ENCODE data around the gene U2AF2.
A peak's percentile ranks its signal among the peaks of the same experiment; 100 is the strongest.

U2AF2 gene

DNA sequence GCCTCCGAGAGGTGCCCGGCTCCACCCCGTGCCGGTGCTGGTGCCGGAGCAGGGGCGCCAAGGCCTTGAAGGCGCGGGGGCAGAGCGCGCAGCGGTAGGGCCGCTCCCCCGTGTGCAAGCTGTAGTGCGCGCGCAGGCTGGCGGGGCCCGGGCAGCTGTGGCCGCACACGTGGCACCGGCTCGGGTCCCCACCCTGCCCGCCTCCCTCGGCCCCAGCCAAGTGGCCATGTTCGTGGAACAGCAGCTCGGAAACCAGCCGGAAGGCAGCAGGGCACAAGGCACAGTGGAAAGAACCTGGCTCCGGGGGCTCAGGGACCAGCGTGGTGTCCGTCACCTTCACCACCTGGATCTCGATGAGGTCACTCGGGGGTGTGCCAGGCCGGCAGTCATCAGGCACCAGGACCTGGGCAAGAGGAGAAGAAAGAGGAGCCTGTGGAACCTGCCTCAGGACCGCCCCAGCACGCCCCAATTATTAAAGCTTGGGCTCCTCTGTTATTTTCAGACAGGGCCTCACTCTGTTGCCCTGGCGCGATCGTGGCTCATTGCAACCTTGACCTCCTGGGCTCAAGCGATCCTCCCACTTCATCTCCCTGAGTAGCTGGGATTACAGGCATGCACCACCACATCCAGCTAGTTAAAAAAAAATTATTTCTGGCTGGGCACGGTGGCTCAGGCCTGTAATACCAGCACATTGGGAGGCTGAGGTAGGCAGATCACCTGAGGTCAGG, 32.4 kb upstream of the U2AF2 start:
- DNase-seq, result no peak

DNA sequence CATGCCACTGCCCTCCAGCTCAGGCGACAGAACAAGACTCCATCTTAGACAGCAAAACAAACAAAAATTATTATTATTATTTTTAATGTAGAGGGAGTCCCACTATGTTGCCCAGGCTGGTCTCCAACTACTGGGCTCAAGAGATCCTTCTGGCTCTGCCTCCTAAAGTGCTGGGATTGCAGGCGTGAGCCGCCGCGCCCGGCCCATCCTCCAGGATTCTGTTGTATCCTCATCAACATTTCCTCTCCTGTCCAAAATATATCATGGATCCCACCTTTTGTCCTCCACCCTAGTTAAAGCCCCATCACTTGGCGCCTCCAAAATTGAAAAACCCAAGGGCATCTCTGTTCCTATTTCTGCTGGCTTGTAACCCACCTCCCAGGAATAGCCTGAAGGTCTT, 31.7 kb upstream of the U2AF2 start:
- no peak for DNase-seq

DNA sequence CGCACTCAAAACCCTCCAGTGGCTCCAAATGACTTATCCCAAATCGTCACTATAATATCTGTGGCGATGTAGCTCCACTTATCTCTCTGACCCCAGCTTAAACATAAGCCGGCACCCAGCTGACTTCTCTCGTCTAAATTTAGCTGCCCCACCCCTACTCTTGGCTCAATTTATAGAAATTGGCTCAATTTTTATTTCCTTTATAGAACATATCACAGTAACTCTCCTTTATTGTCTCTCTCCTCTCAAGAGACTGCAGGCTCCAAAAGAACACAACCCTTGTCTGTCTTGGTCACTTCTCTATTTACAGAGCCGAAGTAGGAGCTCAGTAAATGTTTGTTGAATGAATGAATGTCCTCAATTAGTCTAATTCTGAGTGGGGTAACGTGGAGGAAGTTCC, 31.3 kb upstream of the U2AF2 start:
- DNase-seq, result no peak

DNA sequence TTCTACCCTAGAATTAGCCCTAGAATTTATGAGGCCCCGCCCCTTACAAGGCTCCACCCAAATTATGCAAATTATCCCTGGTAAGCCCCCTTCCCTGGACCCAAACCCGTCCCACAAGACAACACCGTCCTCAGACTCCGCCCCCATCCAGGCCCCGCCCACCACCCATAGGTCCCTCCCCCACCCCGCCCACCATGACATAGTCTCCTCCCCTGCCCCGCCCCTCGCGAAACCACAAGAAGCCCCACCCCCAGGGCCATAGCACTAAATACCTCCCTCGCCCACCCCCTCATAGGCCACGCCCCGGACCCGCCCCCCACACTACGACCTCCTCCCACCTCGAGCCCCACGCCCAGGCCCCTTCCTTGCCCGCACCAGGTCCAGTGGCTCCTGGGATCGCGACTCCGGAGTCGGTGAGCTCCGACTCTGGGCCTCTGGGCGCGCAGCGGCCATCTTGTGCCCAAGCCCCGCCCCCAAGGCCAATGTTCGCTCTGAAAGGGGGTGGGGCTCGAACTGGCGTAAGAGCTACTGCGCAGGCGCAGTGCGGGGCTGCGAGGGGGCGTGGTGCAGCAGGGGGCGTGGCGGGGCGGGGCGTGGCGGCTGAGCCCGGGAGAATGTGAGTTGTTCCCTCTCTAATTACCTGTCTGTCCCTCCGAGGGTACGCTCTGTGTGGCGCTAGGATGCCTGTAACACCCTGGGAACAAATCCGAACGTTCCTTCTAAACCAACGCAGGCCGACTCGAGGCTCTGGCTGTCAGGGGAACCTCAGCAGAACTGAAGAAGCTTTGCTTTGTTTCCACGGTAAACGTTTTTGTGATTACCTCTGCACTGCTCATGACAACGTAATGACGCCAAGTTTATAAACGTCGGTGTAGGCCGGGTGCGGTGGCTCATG, 30.5 kb upstream of the U2AF2 start, which contains the start of gene ZNF784:
Gene ZNF784, minus strand, starts transcription at position 458 of the 895 bp plus-strand sequence. Its CDS starts 5 bp downstream, at position 453.
- peak; percentile 85 for DNase-seq

DNA sequence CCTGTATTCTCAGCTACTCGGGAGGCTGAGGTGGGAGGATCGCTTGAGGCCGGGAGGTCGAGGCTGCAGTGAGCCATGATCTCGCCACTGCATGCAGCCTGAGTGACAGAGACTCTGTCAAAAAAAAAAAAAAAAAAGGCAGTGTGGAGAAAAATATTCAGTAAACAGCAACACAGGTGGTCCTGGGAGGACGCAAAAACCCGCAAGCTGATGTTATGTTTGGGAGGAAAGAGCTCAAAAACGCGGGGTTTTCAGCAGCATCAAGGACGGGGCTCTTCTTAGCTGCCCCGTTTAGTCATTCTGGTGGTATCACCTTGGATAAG, 29.9 kb upstream of the U2AF2 start:
- DNase-seq, result no peak

DNA sequence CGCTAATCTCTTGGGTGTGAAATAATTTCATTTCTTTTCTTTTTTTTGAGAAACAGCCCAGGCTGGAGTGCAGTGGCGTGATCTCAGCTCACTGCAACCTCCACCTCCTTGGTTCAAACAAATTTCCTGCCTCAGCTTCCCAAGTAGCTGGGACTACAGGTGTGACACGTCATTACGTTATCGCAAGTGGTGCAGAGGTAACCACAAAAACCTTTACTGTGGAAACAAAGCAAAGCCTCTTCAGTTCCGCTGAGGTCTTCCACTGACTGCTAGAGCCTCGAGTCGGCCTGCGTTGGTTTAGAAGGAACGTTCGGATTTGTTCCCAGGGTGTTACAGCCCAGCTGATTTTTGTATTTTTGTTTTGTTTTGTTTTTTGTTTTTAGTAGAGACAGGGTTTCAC, 28.5 kb upstream of the U2AF2 start:
- no peak for DNase-seq

DNA sequence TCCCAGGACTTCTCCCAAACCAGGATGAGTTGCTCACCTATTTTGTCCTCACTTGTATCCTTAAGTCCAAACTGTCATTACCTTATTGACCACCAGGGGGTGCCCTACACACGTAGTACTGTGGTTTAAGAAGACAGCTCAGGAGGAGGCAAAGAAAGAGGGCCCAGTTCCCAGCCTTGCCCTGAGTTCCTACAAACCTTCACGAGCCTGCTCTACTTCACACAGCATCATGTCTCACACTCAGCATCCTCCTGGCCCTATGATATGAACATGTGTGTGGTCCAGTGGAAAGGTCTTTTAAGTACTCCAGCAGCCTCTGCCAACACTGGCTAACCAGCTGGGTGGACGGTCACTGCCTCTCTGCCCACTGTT, 22.4 kb upstream of the U2AF2 start:
- DNase-seq, result peak; percentile 81

DNA sequence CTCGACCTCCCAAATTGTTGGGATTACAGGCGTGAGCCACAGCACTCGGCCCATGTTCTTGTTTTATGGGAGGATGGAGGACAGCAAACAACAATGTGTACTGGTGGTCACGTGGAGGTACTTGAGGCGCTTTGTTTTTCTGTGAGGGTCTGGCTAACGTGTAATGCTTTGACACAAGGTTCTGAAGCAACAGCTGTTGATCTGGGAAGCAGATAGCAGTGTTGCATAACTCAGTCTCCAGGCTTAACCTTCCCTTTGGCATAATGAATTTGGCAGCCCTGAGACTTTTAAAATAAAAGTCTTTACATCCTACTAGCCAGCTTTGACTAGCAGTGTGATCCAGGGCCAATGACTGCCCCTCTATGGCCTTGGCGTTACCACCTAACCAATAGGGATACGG, 21.0 kb upstream of the U2AF2 start:
- DNase-seq, result no peak

DNA sequence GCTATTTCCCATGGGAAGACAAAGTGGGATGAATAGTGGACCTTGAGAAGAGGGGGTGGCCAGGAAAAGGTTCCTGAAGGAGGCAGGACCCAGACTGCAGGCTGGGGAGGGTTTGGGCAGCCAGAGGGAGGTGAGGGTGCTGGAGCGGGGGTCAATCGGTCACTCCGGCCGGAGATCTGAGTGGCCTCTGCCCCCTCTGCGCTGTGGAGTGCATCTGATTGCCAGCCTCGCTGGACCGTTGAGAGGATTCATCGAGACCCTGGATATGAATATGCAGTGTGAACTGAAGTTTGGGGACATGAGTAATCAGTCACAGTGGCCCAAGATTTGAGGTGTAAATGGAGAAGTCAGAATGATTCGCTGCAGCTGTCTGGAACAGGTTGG, 19.5 kb upstream of the U2AF2 start:
- no peak for DNase-seq

DNA sequence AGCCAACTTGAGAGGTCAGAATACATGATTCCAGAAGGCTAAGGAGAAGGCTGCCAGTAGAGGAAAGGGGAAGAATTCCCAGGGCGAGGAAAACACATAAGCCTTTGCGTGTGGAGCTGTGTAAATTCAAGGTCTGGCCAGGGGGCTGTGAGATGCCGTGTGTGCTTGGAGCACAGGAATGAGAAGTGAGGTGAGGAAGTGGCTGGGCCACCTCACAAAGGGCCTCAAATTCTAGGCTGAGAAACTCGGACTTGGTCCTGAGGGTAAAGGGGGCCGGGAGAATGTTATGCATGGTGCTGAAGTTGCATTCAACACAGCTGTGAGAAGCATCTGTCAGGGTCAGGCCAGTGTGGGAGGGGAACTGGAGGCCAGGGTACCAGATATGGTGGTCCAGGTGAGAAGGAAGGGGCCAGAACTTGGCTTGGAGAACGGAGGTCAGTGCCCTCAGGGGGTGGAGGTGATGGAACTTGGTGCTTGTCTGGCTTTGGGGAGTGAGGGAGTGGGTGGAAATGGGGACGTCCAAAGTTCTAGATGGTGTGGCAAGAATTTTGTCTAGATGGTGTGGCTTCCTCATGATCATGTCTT, 18.9 kb upstream of the U2AF2 start:
- no peak for DNase-seq

DNA sequence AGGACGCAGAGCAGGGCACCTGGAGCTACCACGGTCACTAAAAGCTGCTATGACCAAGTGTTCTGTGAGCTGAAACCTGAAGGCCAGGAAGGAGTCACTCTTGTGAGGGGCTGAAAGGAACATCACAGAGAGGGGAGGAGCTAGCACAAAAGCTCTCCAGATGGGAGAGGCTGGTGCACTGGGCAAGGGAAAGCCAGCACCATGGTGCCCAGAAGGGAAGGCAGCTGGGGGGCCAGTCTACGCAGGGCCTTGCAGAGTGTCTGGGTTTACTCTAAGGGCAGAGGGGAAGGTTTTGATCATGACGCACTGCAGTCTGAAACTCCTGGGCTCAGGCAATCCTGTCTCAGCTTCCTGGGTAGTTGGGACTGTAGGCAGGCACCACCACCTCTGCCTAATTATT, 18.1 kb upstream of the U2AF2 start:
- DNase-seq, result no peak

DNA sequence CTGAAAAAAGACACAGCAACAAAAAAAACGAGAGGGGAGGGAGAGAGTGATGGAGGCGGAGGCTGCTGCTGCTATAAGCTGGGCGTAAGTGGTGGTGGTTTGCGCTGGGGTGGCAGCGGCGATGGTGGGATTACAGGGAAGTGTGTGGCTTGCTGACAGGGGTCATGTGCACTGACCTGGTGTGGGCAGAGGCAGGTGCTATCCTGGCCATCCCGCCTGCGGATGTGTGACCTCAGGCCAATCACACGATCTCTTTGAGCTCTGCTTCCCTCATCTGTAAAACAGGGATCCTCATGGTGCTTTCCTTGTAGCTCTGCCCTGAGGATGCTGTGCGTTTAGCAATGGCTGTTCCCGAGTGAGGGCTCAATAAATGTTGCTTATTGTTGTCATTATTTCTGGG, 17.3 kb upstream of the U2AF2 start:
- no peak for DNase-seq

DNA sequence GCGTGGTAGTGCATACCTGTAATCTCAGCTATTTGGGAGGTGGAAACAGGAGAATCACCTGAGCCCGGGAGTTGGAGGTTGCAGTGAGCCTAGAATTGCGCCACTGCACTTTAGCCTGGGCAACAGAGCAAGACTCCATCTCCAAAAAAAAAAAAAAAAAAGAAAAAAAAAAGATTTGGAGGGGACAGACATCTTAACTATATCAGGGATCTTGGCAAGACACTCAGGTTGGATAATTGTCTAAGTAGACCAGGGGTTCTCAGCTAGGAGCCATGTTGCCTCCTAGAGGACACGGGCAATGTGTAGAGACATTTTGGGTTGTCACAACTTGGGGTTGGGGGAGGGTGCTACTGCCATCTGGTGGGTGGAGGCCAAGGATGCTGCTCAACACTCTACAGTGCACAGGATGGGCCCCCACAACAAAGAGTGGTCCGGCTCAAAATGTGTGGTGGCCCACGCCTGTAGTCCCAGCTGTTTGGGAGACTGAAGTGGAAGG, 15.9 kb upstream of the U2AF2 start:
- no peak for DNase-seq

DNA sequence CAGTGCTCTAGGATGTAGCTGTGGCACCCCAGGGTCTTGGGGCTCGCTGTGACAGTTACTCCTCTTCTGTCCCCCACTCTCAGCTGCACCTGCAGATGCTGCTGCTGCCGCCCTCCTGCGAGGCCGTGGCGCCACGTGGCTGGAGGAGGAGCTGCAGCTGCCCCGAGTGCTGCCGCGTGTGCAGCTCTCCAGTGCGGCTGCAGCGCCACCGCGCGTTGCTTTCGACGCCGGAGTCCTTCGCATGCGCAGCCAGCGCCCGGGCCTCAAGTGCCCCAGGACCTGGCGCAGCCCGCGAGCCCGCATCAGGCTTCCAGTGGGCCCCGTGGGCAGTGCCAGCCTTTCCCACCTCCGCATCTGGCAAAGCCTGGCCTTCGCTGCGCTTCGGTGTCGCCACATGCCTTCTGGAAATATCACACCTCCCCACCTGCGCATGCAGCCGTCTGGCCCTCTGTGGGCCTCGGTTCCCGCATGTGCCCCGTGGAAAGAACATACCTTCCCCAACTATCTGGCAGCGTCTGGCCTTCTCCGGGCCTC, 14.7 kb upstream of the U2AF2 start:
- peak; percentile 62 for DNase-seq

DNA sequence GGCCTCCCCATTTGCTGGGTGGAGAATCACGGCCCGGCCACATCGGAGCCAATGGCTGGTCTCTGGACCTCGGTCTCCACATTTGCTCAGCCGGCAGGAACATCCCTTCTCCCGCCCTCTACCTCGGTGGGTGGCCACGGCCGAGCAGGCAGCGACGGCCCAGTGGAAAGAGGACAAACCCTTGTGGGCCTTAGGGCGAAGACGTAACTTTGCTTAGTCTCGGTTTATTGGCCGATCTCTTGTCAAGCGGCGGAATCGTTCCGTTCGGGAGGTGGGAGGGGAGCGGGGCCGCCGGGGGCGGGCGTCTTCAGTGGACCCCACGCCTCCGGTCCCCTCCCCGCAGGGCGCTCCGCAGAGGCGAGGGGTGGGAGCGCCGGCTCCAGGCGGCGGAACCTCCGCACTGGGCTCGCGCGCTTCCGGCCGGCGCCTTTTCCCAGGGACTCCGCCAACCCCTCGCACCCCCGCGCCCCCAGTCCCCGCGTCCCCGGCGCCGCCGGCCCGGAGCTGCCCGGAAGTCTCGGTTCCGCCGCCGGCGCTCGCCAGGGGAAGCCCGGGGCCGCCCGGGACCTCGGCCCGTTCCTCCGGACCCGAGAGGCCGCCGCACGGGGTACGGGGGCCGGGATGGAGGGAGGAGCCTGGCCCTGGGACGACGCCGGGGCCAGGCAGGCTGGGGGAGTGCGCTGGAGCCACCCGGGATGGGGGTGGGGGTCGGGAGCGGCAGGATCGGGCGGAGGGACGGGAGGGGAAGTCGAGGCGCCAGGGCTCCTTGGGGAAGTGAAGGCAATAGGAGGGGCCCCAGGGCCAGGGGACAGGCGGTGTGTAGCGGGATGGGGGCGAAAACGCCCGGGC, 14.0 kb upstream of the U2AF2 start, which contains the start of gene ZNF580:
Gene ZNF580, plus strand, starts transcription at position 426 of the 849 bp plus-strand sequence. CDS start 1,507 bp downstream, outside the sequence.
- peak; percentile 44 for DNase-seq

DNA sequence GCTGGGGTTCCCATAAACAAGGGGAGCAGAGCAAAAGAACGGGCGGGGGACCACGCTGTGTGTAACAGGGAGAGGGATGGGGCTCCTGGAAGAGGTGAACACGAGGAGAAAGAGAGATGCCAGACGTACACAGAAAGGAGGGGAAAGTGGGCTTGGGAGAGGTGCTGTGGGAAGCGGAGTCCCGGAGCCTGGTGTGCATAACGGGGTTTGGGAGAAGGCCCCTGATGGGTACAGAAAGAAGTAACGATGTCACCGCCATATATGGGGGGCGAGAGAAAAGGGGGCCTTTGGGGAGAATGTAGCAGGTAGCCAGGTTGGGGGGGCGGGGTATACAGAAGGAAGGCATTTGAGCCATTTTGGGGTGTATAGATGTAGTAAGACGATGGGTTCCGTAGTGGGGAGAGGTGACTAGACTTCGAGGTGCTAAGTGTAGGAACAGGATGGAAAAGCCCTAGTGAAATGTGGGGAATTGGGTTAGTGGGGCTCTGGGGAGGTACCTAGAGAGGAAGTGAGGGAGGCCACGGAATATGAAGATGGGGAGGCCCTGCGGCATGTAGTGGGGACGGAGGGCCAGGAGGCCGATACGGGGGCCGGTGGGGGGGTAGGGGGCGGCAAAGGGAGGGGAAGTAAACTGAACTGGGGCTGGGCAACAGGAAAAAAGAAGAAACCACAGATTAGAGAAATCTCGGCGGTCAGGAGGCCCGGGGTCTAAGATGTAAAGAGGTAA, 13.2 kb upstream of the U2AF2 start:
- peak; percentile 14 for DNase-seq

DNA sequence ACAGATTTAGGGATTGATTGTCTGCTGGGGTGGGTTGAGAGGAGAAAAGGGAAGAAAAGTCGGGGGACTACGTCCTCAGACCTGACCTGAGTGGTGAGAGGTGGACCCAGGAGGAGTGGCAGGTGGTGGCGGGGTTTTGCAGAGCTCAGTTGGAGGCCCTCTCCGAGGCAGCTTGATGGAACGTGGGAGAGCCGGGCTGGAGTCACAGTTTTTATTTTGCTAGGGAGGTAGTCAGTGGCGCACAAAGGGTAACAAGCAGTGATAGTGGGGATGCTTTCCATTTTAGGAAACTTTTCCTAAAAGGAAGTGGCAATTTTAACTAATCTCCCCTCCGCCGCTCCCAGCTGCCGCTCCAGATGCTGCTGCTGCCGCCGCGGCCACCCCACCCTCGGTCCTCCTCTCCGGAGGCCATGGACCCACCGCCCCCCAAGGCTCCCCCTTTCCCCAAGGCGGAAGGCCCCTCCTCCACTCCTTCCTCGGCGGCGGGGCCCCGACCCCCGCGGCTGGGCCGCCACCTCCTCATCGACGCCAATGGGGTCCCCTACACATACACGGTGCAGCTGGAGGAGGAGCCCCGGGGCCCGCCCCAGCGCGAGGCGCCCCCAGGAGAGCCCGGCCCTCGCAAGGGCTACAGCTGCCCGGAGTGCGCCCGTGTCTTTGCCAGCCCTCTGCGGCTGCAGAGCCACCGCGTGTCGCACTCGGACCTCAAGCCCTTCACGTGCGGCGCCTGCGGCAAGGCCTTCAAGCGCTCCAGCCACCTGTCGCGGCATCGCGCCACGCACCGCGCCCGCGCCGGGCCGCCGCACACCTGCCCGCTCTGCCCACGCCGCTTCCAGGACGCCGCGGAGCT, 12.5 kb upstream of the U2AF2 start:
- DNase-seq, result no peak

DNA sequence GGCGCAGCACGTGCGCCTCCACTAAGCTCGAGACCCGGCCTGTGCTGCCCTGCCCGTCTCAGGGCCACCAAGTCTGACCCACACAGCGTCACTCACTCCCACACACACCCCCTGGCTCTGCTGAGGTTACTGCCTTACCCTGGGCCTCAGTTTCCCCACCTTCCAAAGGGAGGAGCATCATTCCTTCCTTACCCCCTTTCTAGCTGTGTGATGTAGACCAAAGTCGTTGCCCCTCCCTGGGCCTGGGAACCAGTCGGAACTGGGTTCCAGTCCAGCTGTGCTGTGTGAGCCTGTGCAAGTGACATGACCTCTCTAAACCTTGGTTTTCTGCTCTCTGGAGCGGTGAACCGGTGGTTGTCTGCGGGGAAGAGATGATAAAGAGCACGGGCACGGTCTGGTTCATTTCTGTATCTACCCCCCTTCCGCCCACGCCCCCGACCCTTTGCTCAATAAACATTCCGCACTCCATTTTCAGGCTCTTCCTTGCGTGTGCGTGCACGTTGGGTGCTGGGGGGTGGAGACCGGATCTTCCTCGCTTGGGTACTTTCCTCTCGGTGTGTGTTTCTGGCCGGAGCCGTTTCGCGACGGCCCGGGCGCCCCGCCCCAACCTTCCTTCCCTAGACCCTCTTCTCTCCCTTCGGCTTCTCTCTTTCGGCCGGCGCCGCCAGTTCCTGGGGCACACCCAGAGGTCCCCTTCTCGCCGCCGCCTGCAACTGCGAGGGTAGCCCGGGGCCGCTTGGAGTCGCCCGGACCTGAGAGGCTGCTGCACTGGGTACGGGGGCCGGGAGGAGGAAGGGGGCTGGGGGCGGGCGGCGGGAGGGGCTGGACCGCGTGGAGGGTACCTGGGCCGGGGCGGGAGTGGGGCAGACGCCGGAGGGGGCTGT, 11.6 kb upstream of the U2AF2 start, which contains the start of gene ZNF581:
Gene ZNF581, plus strand, starts transcription at position 647 of the 884 bp plus-strand sequence. CDS start 923 bp downstream, outside the sequence.
- DNase-seq, result peak; percentile 58

DNA sequence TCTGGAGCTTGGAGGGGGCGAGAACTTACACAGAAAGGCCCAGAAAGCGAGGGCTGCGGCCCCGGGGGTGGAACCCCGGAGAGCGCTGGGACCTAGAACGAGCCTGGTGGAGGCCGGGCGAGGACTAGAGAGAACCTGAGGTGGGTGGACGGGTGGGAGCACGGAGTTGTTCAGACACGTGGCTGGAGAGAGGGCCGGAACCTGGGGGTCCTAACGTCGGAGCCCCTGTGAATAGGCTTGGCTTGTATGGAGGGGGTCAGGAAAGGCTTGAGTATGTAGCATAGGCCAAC, 11.0 kb upstream of the U2AF2 start:
- DNase-seq, result no peak
